Endodermal cell (in vitro differentiated cells): ENCODE results near the gene PRDM7. TPM values are rescaled to one million over a fixed set of nuclear protein-coding genes. Genes with fewer than 3 reads are reported as not detected.

Experiments
- DNase-seq: peaks from one replicate; pipeline ENCODE4 v3.0.0-alpha.2; 2017
- H3K27ac ChIP-seq: 2 replicates; pipeline ENCODE4 v1.5.1; 2013; ENCODE audit warnings: mild to moderate bottlenecking, low read depth, low read length, moderate library complexity
- H3K27me3 ChIP-seq: 2 replicates; pipeline ENCODE4 v1.6.1; 2013; ENCODE audit warnings: mild to moderate bottlenecking, low read length, moderate library complexity; ENCODE audit not compliant: insufficient read depth, control insufficient read depth, poor library complexity, severe bottlenecking
- H3K36me3 ChIP-seq: 2 replicates; pipeline ENCODE4 v1.7.0; 2013; ENCODE audit warnings: mild to moderate bottlenecking, low read length, moderate library complexity; ENCODE audit not compliant: control insufficient read depth, insufficient read depth
- H3K4me1 ChIP-seq: one replicate; pipeline ENCODE4 v1.7.0; 2013; ENCODE audit warnings: low read length; ENCODE audit not compliant: control insufficient read depth, insufficient read depth
- H3K4me3 ChIP-seq: 2 replicates; pipeline ENCODE4 v1.5.1; 2013; ENCODE audit warnings: mild to moderate bottlenecking, low read length, moderate library complexity
- H3K9ac ChIP-seq: 2 replicates; pipeline ENCODE4 v1.6.1; 2013; ENCODE audit warnings: mild to moderate bottlenecking, low read length, moderate library complexity; ENCODE audit not compliant: poor library complexity, severe bottlenecking; ENCODE audit errors: extremely low read depth
- H3K9me3 ChIP-seq: 2 replicates; pipeline ENCODE4 v1.6.1; 2013; ENCODE audit warnings: mild to moderate bottlenecking, low read length, moderate library complexity; ENCODE audit not compliant: control insufficient read depth
- H3K27ac Mint-ChIP-seq: 2 replicates; pipeline ENCODE4 v1.8.0; 2020; ENCODE audit warnings: mixed read lengths
- H3K27me3 Mint-ChIP-seq: 2 replicates; pipeline ENCODE4 v1.8.0; 2021; ENCODE audit warnings: mild to moderate bottlenecking, mixed read lengths; ENCODE audit not compliant: insufficient read depth
- H3K36me3 Mint-ChIP-seq: 2 replicates; pipeline ENCODE4 v1.8.0; 2020; ENCODE audit warnings: low read depth, mixed read lengths
- H3K4me1 Mint-ChIP-seq: 2 replicates; pipeline ENCODE4 v1.8.0; 2020; ENCODE audit warnings: mixed read lengths
- H3K4me3 Mint-ChIP-seq: 2 replicates; pipeline ENCODE4 v1.8.0; 2020; ENCODE audit warnings: mild to moderate bottlenecking, moderate library complexity, mixed read lengths
- H3K9me3 Mint-ChIP-seq: 2 replicates; pipeline ENCODE4 v1.8.0; 2020; ENCODE audit warnings: mild to moderate bottlenecking, mixed read lengths
- WGBS, 2 experiments: methylation state at CpG; one replicate each; pipeline versions ENCODE4 v1.1.5 to v1.1.7; 2013; ENCODE audit warnings: missing lambda C conversion rate in 2 of 2, mixed read lengths in 1 of 2; ENCODE audit not compliant: insufficient coverage in 1 of 2, insufficient read length in 1 of 2; 5-methylcytosine and 5-hydroxymethylcytosine counted together
- total RNA-seq, 2 donors: library from RNA; stranded (reverse); fragmentation: NEBNext Ultra II Directional in 1 of 2; extraction: Animal tissue kit (Norgen Biotek cat#: 25700) in 1 of 2; gene quantifications; 2 replicates in 1 of 2; 3 replicates in 1 of 2; pipeline ENCODE4 v1.2.1, GENCODE V29; 2021
- TF ChIP-seq, protein P1 (sequence below): fragments of 200-600 bp; sonication (generic); conservative IDR thresholded peaks from 2 replicates; pipeline ENCODE4 v1.5.0; 2021; ENCODE audit warnings: antibody characterized with exemption, mild to moderate bottlenecking

PRDM7 gene
- total RNA-seq, 2 donors from 2014 or later: not detected

DNA sequence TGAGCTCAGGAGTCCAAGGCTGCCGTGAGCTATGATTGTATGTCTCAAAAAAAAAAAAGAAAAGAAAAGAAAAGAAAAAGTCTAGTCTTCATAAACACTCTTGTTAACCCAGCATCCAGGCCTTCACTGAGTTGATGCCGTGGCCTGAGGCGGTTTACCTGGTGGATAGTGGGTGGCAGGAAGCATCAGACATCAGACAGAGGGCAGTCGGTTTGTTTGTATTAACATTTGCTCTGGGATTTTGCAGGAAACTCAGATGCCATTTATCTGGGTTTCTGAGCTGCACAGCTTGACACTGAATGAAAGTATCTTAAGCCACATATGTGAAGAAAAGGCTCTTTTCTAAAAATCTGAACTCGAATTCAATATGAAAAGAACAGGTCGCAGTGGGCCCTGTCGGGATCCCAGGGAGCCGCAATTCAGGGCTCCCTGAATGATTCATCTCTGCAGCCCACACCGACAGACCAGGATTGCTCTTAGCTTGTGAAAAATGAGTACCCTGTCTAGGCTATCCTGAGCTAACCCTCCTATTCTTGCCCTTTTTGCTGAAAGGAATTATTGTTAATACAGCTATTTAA, 56.8 kb downstream of the PRDM7 start:
- peak overlapping the region; percentile 72 for H3K4me3 Mint-ChIP-seq
- peaks cover 21% of the 10 kb centered on the region for H3K4me1 Mint-ChIP-seq
- 47 to 49% methylated on average over 8 to 9 of the region's 9 CpGs for WGBS, 2 experiments
- no peaks in the 10 kb centered on the region for H3K27me3 ChIP-seq
- H3K4me1 ChIP-seq: peaks cover 8% of the 10 kb centered on the region
- H3K36me3 Mint-ChIP-seq: peaks cover 4% of the 10 kb centered on the region
- H3K9me3 Mint-ChIP-seq: no peaks in the 10 kb centered on the region
- no peaks in the 10 kb centered on the region for H3K9me3 ChIP-seq
- peaks cover 3% of the 10 kb centered on the region for H3K36me3 ChIP-seq
- TF ChIP-seq, protein P1, sequence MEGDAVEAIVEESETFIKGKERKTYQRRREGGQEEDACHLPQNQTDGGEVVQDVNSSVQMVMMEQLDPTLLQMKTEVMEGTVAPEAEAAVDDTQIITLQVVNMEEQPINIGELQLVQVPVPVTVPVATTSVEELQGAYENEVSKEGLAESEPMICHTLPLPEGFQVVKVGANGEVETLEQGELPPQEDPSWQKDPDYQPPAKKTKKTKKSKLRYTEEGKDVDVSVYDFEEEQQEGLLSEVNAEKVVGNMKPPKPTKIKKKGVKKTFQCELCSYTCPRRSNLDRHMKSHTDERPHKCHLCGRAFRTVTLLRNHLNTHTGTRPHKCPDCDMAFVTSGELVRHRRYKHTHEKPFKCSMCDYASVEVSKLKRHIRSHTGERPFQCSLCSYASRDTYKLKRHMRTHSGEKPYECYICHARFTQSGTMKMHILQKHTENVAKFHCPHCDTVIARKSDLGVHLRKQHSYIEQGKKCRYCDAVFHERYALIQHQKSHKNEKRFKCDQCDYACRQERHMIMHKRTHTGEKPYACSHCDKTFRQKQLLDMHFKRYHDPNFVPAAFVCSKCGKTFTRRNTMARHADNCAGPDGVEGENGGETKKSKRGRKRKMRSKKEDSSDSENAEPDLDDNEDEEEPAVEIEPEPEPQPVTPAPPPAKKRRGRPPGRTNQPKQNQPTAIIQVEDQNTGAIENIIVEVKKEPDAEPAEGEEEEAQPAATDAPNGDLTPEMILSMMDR: no peak
- H3K27me3 Mint-ChIP-seq: no peaks in the 10 kb centered on the region
- peak overlapping the region; percentile 61 for H3K27ac ChIP-seq
- peak overlapping the region; percentile 54 for H3K9ac ChIP-seq
- H3K4me3 ChIP-seq: peak overlapping the region; percentile 78
- peak overlapping the region; percentile 88 for H3K27ac Mint-ChIP-seq
- DNase-seq: no peak

DNA sequence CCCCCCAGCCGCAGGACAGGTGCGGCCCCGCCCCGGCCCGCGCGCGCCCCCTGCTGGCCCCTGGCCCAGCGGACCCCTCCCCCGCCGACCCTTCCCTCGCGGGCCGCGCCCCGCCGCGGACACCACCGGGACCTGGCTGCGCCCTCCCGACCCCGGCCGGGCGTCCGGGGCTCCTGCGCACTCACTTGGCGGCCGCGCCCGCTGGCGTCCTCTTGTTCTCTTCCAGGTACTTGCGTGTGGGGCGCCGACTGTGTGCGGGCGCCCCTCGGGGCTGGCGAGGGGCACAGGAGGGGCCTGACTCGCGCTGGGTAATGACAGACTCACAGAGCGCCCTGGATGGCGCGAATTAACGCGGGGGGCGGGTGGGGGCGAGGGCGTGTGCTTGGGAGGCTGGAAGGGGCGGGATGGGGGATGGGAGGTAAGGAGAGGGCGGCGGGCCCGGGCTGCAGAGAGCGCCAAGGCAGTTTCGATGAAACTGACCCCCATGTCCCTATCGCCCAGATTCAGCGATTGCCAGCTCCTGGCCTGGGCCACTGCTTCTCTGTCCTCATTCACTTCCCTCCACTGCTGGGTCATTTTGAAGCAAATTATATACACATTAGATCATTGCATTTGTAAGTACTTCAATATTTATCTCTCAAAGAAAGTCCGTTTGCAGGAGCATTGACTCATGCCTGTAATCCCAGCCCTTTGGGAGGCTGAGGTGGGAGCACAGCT, 57.4 kb downstream of the PRDM7 start:
- no peaks in the 10 kb centered on the region for H3K27me3 Mint-ChIP-seq
- H3K4me1 Mint-ChIP-seq: peaks cover 21% of the 10 kb centered on the region
- H3K4me3 Mint-ChIP-seq: peak overlapping the region; percentile 72
- peaks cover 7% of the 10 kb centered on the region for H3K36me3 ChIP-seq
- peak overlapping the region; percentile 88 for H3K27ac Mint-ChIP-seq
- H3K9me3 ChIP-seq: no peaks in the 10 kb centered on the region
- peak; percentile 87 for DNase-seq
- peak overlapping the region; percentile 78 for H3K4me3 ChIP-seq
- H3K9ac ChIP-seq: peak overlapping the region; percentile 54
- no peaks in the 10 kb centered on the region for H3K9me3 Mint-ChIP-seq
- H3K27me3 ChIP-seq: no peaks in the 10 kb centered on the region
- peaks cover 8% of the 10 kb centered on the region for H3K4me1 ChIP-seq
- WGBS, 2 experiments: 1 to 7% methylated on average over 5 to 57 of the region's 57 CpGs
- H3K27ac ChIP-seq: peak overlapping the region; percentile 44
- peaks cover 9% of the 10 kb centered on the region for H3K36me3 Mint-ChIP-seq
- TF ChIP-seq, protein P1: peak; percentile 58

DNA sequence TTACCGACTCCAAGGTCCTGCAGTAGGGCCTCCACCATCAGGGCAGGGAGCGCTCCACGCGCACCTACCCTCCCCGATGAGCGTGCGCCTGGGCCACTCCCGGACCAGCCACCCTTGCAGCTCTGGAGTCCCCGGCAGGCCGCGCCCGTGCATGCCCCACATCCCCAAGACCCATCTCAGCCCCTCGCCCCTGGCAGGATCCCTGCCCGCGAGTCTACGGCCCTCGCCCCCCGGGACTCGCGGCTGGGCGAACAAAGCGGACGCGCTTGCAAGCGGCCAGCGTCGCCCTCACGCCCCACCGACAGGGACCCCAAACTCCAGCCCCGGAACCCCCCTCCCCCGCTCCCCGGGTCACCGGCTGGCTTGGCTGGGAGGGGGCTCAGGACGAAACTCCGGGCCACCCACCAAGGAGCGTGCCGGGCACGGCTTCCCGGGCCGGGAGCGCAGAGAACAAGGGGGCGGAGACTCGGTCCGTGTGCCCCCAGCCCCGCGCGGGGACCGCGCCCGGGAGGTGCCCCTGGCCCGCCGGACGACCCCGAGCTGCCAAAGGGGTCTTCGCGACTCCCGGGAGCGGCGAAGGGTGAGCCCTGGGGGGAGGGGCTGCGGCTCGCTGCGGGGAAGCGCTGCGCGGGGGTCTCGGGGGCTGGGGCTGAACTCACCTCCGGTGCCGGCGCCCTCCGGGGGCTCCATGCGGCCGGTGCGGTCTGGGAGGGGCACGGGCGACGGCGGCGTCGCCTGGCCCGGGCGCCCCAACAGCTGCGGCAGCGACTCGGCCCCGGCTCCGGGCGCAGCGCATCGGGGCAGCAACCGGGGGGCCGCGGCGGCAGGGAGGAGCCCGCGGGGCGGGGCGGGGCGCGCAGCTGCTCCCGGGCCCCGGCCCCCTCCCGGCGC, 58.2 kb downstream of the PRDM7 start, which contains the start of gene DBNDD1:
Gene DBNDD1 (minus strand): TSS at position 805 of the 891 bp plus-strand sequence. CDS start 115 bp downstream, at position 690.
- H3K4me1 Mint-ChIP-seq: peaks cover 21% of the 10 kb centered on the region
- no peaks in the 10 kb centered on the region for H3K27me3 Mint-ChIP-seq
- H3K4me1 ChIP-seq: peaks cover 8% of the 10 kb centered on the region
- peak within 1 kb of the TSS; percentile 61 for H3K27ac ChIP-seq
- H3K36me3 ChIP-seq: peaks cover 7% of the 10 kb centered on the region
- DNase-seq: peak; percentile 79
- H3K9me3 Mint-ChIP-seq: no peaks in the 10 kb centered on the region
- TF ChIP-seq, protein P1: no peak
- H3K27me3 ChIP-seq: no peaks in the 10 kb centered on the region
- peak within 1 kb of the TSS; percentile 88 for H3K27ac Mint-ChIP-seq
- peak within 1 kb of the TSS; percentile 54 for H3K9ac ChIP-seq
- WGBS, 2 experiments: 1 to 2% methylated on average over 29 to 103 of the region's 103 CpGs
- H3K9me3 ChIP-seq: no peaks in the 10 kb centered on the region
- H3K36me3 Mint-ChIP-seq: peaks cover 9% of the 10 kb centered on the region
- H3K4me3 ChIP-seq: peak within 1 kb of the TSS; percentile 86
- peak within 1 kb of the TSS; percentile 72 for H3K4me3 Mint-ChIP-seq
